Activated T-cell treated with anti-CD3 and anti-CD28 coated beads for 1 hour (primary cell): ENCODE data around the gene SEMA6A.

Source experiments
- DNase-seq: peaks from one replicate; pipeline ENCODE4 v3.0.0-alpha.2; 2020; ENCODE audit warnings: low read depth

SEMA6A gene

GRCh38 chr5:116406306-116407041, 168.1 kb downstream of the SEMA6A start:
- no peak for DNase-seq

GRCh38 chr5:116404792-116405191, 169.8 kb downstream of the SEMA6A start:
- DNase-seq, result no peak

- no peak for DNase-seq
Observed at GRCh38 chr5:116404016-116404415, 170.6 kb downstream of the SEMA6A start.

- DNase-seq, result no peak
Observed at GRCh38 chr5:116402235-116402634, 172.4 kb downstream of the SEMA6A start.

GRCh38 chr5:116401576-116401975, 173.0 kb downstream of the SEMA6A start:
- DNase-seq, result no peak

- DNase-seq, result no peak
Observed at GRCh38 chr5:116396476-116397099, 178.0 kb downstream of the SEMA6A start.

GRCh38 chr5:116395631-116396203, 178.9 kb downstream of the SEMA6A start:
- DNase-seq, result no peak

GRCh38 chr5:116395226-116395625, 179.4 kb downstream of the SEMA6A start:
- no peak for DNase-seq

GRCh38 chr5:116394186-116394867, 180.3 kb downstream of the SEMA6A start:
- no peak for DNase-seq
